Calu3 (cell line): ENCODE results near the gene HARS2. TPM values are rescaled to one million over a fixed set of nuclear protein-coding genes. Genes with fewer than 3 reads are reported as not detected.

Experiments used
- BruUV-seq: library from RNA; stranded (reverse); fragments of 400-500 nt; replicated peaks from 2 replicates; lab custom pipeline; 2021; lab: Mats Ljungman, UMichigan
- CTCF ChIA-PET: fragments of 300-600 bp; sonication (Branson Sonifier 250); formaldehyde crosslinking; loops from one replicate; lab custom pipeline; 2022; ENCODE audit warnings: antibody characterized with exemption; lab: Charles Lee
- DNase-seq: peaks from one replicate; pipeline ENCODE4 v3.0.0; 2022
- H3K27ac Mint-ChIP-seq: one replicate; pipeline ENCODE4 v1.8.0; 2022; ENCODE audit warnings: mixed read lengths; ENCODE audit not compliant: unreplicated experiment
- H3K27me3 Mint-ChIP-seq: one replicate; pipeline ENCODE4 v1.8.0; 2022; ENCODE audit warnings: mixed read lengths; ENCODE audit not compliant: unreplicated experiment
- H3K36me3 Mint-ChIP-seq: one replicate; pipeline ENCODE4 v1.8.0; 2022; ENCODE audit warnings: mild to moderate bottlenecking, moderate library complexity, mixed read lengths; ENCODE audit not compliant: insufficient read depth, unreplicated experiment
- H3K4me1 Mint-ChIP-seq: one replicate; pipeline ENCODE4 v1.8.0; 2022; ENCODE audit warnings: mild to moderate bottlenecking, low read depth, mixed read lengths; ENCODE audit not compliant: unreplicated experiment
- H3K4me3 Mint-ChIP-seq: one replicate; pipeline ENCODE4 v1.8.0; 2022; ENCODE audit warnings: mild to moderate bottlenecking, low read depth, moderate library complexity, mixed read lengths; ENCODE audit not compliant: unreplicated experiment
- H3K9me3 Mint-ChIP-seq: one replicate; pipeline ENCODE4 v1.8.0; 2022; ENCODE audit warnings: low read depth, mixed read lengths; ENCODE audit not compliant: unreplicated experiment
- CTCF ChIP-seq: fragments of 200-600 bp; IDR thresholded peaks from one replicate; pipeline ENCODE4 v1.8.0; 2022; ENCODE audit warnings: antibody characterized with exemption; ENCODE audit not compliant: unreplicated experiment
- intact Hi-C: fragments of 100-400 bp; cut with micrococcal nuclease; formaldehyde crosslinking; loops from one replicate; pipeline ENCODE4 v1.10.0; 2022; ENCODE audit not compliant: unreplicated experiment
- microRNA-seq: library from miRNA; unstranded; fragments of <30 nt; microRNA quantifications from one replicate; pipeline ENCODE4 v1.2.0, GENCODE V29; 2022
- total RNA-seq: library from RNA; stranded (reverse); gene quantifications from 2 replicates; pipeline ENCODE4 v1.2.3, GENCODE V29; 2022

HARS2 gene
- total RNA-seq, 1 experiment from 2014 or later: 45.1 TPM

GRCh38 chr5:140734354-140734753, 43.1 kb downstream of the HARS2 start:
- BruUV-seq: no TSS peak
- Mint-ChIP-seq H3K4me3 (no peak overlapping the region), H3K4me1 (no peaks in the 10 kb centered on the region), H3K36me3 (no peaks in the 10 kb centered on the region), H3K27ac (no peak overlapping the region), H3K27me3 (peaks cover 24% of the 10 kb centered on the region), H3K9me3 (peaks cover 3% of the 10 kb centered on the region)
- intact Hi-C loops: no loop called here
- no peak for DNase-seq
- no peak for TF ChIP-seq CTCF
- CTCF ChIA-PET: no interaction called here

DNA sequence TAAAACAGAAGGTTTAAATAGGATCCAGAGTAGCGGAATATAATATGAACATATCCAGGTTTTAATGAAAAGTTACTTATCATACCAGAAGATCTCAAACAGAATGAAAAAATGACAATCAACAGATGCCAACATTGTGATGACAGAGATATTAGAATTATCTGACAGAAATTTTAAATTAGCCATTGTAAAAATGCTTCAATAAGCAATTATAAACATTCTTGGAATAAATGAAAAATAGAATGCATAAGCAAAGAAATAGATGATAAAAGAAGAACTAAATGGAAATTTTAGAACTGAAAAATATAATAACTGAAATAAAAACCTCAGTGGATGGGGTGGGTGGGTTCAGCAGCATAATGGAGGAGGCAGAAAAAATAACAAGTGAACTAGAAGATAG, 46.2 kb downstream of the HARS2 start:
- DNase-seq: no peak
- intact Hi-C loops: no loop called here
- BruUV-seq: no TSS peak
- no peaks in the 10 kb centered on the region for H3K4me1 Mint-ChIP-seq
- no peak overlapping the region for H3K27ac Mint-ChIP-seq
- H3K9me3 Mint-ChIP-seq: peaks cover 7% of the 10 kb centered on the region
- H3K4me3 Mint-ChIP-seq: no peak overlapping the region
- H3K36me3 Mint-ChIP-seq: no peaks in the 10 kb centered on the region
- peaks cover 24% of the 10 kb centered on the region for H3K27me3 Mint-ChIP-seq
- no peak for TF ChIP-seq CTCF
- CTCF ChIA-PET: no interaction called here

DNA sequence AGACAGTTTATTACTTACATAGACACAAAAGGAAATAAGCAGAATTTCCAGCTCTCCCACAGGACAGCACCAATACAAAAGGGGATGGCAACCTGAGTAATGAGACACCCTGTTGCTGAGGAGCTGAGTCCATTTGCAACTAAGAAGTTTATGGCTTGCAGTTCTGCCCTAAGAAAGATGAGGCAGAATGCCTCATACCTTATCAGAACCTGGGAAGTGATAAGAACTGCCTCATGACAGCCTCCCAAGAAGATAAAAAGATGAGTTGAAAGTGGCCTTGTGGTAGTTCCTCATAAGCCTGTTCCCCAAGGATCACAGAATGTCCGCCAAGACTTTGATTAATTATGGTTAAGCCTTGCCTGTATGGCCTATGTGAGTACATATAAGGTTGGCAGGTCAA, 50.7 kb downstream of the HARS2 start:
- CTCF ChIA-PET: interaction anchor here (0.6 kb wide), 1 partner anchor 348 kb away, joined by 4 read pairs; no protein-coding TSS in a partner anchor
- no TSS peak for BruUV-seq
- Mint-ChIP-seq H3K27me3 (peaks cover 3% of the 10 kb centered on the region), H3K4me1 (no peaks in the 10 kb centered on the region), H3K9me3 (peaks cover 10% of the 10 kb centered on the region), H3K36me3 (peaks cover 5% of the 10 kb centered on the region), H3K4me3 (no peak overlapping the region), H3K27ac (no peak overlapping the region)
- no peak for TF ChIP-seq CTCF
- intact Hi-C loops: no loop called here
- DNase-seq: no peak

Small RNA genes within 50 kb of the gene (microRNA-seq; reads per million reads assigned to microRNA genes)
- not detected for gene MIR3655

Other genes starting within 250 kb of the HARS2 start
- 14.1 and 18.8 TPM in 2 replicates for gene EIF4EBP3, start 143.8 kb upstream of the HARS2 start, total RNA-seq
- 29.5 and 33.0 TPM in 2 replicates for gene SRA1, start 134.0 kb upstream of the HARS2 start, total RNA-seq
- gene APBB3, start 126.9 kb upstream of the HARS2 start, total RNA-seq: 15.1 and 15.7 TPM in 2 replicates
- 80.6 and 93.6 TPM in 2 replicates for gene SLC35A4, start 126.6 kb upstream of the HARS2 start, total RNA-seq
- 0.73 and 1.1 TPM in 2 replicates for gene CD14, start 58.3 kb upstream of the HARS2 start, total RNA-seq
- gene TMCO6, start 52.0 kb upstream of the HARS2 start, total RNA-seq: 28.5 and 30.9 TPM in 2 replicates
- gene NDUFA2, start 43.8 kb upstream of the HARS2 start, total RNA-seq: 71.3 and 71.4 TPM in 2 replicates
- 115 and 130 TPM in 2 replicates for gene IK, start 43.6 kb upstream of the HARS2 start, total RNA-seq
- gene WDR55, start 26.6 kb upstream of the HARS2 start, total RNA-seq: 54.2 and 59.8 TPM in 2 replicates
- gene DND1, start 17.9 kb upstream of the HARS2 start, total RNA-seq: 2.8 and 2.9 TPM in 2 replicates
- gene HARS1, start 85 bp upstream of the HARS2 start, total RNA-seq: 75.8 and 79.9 TPM in 2 replicates
- 75.9 and 83.3 TPM in 2 replicates for gene ZMAT2, start 9.0 kb downstream of the HARS2 start, total RNA-seq
- 0.73 and 0.83 TPM in 2 replicates for gene PCDHA1, start 94.7 kb downstream of the HARS2 start, total RNA-seq
- gene PCDHA2, start 103.4 kb downstream of the HARS2 start, total RNA-seq: 0.12 and 0.19 TPM in 2 replicates
- 0.10 and 0.31 TPM in 2 replicates for gene PCDHA3, start 109.6 kb downstream of the HARS2 start, total RNA-seq
- gene PCDHA4, start 115.6 kb downstream of the HARS2 start, total RNA-seq: 4.8 and 5.8 TPM in 2 replicates
- gene PCDHA5, start 130.2 kb downstream of the HARS2 start, total RNA-seq: 0.81 and 1.5 TPM in 2 replicates
- gene PCDHA6, start 136.5 kb downstream of the HARS2 start, total RNA-seq: 0.66 and 1.2 TPM in 2 replicates
- 0.95 and 1.2 TPM in 2 replicates for gene PCDHA7, start 142.8 kb downstream of the HARS2 start, total RNA-seq
- 1.1 and 1.3 TPM in 2 replicates for gene PCDHA8, start 149.7 kb downstream of the HARS2 start, total RNA-seq
- gene PCDHA9, start 156.9 kb downstream of the HARS2 start, total RNA-seq: 0.59 and 0.66 TPM in 2 replicates
- gene PCDHA10, start 164.4 kb downstream of the HARS2 start, total RNA-seq: 0.78 and 0.91 TPM in 2 replicates
- gene PCDHA11, start 177.5 kb downstream of the HARS2 start, total RNA-seq: 0.64 and 1.3 TPM in 2 replicates
- gene PCDHA12, start 183.9 kb downstream of the HARS2 start, total RNA-seq: 0.64 and 0.78 TPM in 2 replicates
- 2.0 and 2.3 TPM in 2 replicates for gene PCDHA13, start 190.7 kb downstream of the HARS2 start, total RNA-seq
- 2.8 and 3.7 TPM in 2 replicates for gene PCDHAC1, start 234.8 kb downstream of the HARS2 start, total RNA-seq